ENCODE results near the gene RBP4. TPM values are rescaled to one million over a fixed set of nuclear protein-coding genes. Genes with fewer than 3 reads are reported as not detected.
A peak's percentile ranks its signal among the peaks of the same experiment; 100 is the strongest.

The RBP4 gene
- total and polyA plus RNA-seq, 8 donors, result 7.4 to 186 (median 21.8) TPM

DNA sequence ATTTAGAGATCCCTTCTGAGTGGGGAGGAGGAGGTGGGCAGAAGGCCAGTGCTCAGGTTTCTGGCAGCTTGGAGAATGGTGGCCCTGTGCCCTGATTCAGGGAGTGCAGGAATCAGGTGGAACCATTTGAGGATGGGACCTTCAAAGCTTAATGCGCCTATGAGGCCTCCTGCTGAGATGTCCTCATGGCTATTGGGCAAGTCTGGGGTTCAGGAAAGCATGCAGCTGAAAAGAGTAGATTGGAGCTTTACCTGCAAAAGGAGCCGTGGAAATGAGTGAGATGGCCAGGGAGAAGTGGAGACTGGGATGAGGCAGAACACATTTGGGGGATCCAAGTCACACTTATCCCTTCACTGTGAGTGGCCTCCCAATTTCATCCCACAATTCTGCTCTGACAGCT, 28.4 kb downstream of the RBP4 start:
- 63 to 73% methylated on average over 2 of the region's 2 CpGs for WGBS, 2 donors
- Histone ChIP-seq H3K27ac (peak overlapping the region; percentile 23 to 46 (median 36)), H3K4me1 (no peaks in the 10 kb centered on the region), H3K9me3 (no peaks in the 10 kb centered on the region), H3K36me3 (no peaks in the 10 kb centered on the region), H3K4me3 (no peak overlapping the region), H3K27me3 (peaks cover 0 to 1% (median 0%) of the 10 kb centered on the region in 4 donors)
- no peak for FAIRE-seq
- peak in 1 of 4 donors; percentile 15 for ATAC-seq
- DNase-seq, result peak in 1 of 6 donors; percentile 24
- TF ChIP-seq, protein P1, sequence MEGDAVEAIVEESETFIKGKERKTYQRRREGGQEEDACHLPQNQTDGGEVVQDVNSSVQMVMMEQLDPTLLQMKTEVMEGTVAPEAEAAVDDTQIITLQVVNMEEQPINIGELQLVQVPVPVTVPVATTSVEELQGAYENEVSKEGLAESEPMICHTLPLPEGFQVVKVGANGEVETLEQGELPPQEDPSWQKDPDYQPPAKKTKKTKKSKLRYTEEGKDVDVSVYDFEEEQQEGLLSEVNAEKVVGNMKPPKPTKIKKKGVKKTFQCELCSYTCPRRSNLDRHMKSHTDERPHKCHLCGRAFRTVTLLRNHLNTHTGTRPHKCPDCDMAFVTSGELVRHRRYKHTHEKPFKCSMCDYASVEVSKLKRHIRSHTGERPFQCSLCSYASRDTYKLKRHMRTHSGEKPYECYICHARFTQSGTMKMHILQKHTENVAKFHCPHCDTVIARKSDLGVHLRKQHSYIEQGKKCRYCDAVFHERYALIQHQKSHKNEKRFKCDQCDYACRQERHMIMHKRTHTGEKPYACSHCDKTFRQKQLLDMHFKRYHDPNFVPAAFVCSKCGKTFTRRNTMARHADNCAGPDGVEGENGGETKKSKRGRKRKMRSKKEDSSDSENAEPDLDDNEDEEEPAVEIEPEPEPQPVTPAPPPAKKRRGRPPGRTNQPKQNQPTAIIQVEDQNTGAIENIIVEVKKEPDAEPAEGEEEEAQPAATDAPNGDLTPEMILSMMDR (IDR thresholded peaks at IDR 0.05), result no peak
- intact Hi-C loops (cut with DNase I), result no loop called here

DNA sequence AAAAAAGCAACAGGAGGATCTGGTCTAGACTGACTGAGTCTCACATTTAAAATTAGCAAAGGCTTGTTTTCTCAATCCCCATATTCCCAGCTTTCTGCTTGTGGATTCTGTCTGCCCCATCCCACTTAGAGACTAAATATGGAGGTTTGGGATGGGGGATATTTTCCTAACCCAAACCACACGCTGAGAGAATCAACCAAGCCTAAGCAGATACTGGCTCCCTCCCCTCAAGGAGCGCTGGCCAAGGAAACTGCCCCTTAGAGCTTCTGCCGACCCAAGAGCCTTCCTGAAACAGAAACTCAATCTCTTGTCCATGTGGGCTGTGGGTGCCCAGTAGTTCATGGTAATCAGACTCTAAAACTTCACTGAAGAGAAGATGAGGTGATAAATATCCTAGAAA, 30.7 kb downstream of the RBP4 start:
- peaks cover 0 to 12% (median 2%) of the 10 kb centered on the region in 4 donors for H3K27me3 ChIP-seq
- H3K27ac ChIP-seq, result no peak overlapping the region
- H3K4me3 ChIP-seq, result no peak overlapping the region
- no peaks in the 10 kb centered on the region for H3K36me3 ChIP-seq
- WGBS, 2 donors, result 47 to 61% methylated on average over 3 of the region's 3 CpGs
- TF ChIP-seq, protein P1 (IDR thresholded peaks at IDR 0.05), result no peak
- DNase-seq, result no peak
- no peak for FAIRE-seq
- intact Hi-C loops (cut with DNase I), result no loop called here
- ATAC-seq, result no peak
- H3K4me1 ChIP-seq, result peaks cover 0 to 5% (median 0%) of the 10 kb centered on the region in 3 donors
- H3K9me3 ChIP-seq, result no peaks in the 10 kb centered on the region

DNA sequence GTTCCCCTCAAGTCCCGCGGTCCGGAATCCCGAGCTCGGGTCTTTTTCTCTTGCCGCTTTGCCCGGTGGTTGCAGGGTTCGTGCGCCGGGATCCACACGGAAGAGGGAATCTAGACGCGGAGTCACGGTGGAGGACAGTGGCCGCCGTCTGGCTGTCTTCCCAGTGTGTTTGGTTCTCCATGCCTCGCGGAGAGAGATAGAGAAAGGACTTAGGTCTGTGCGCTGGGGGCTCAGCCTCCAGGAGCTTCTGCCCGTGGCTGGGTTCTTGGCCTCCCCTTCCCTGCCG, 33.0 kb downstream of the RBP4 start:
- WGBS, 2 donors, result 10 to 11% methylated on average over 21 of the region's 21 CpGs
- ATAC-seq (peak in 1 of 4 donors; percentile 12), DNase-seq (no peak), FAIRE-seq (no peak)
- H3K9me3 ChIP-seq, result no peaks in the 10 kb centered on the region
- TF ChIP-seq, protein P1 (IDR thresholded peaks at IDR 0.05), result no peak
- H3K36me3 ChIP-seq, result no peaks in the 10 kb centered on the region
- intact Hi-C loops (cut with DNase I), result no loop called here
- H3K27ac ChIP-seq, result no peak overlapping the region
- H3K4me1 ChIP-seq, result peaks cover 0 to 5% (median 0%) of the 10 kb centered on the region in 3 donors
- peaks cover 0 to 12% (median 2%) of the 10 kb centered on the region in 4 donors for H3K27me3 ChIP-seq
- H3K4me3 ChIP-seq, result peak overlapping the region in 1 of 4 donors; percentile 44

DNA sequence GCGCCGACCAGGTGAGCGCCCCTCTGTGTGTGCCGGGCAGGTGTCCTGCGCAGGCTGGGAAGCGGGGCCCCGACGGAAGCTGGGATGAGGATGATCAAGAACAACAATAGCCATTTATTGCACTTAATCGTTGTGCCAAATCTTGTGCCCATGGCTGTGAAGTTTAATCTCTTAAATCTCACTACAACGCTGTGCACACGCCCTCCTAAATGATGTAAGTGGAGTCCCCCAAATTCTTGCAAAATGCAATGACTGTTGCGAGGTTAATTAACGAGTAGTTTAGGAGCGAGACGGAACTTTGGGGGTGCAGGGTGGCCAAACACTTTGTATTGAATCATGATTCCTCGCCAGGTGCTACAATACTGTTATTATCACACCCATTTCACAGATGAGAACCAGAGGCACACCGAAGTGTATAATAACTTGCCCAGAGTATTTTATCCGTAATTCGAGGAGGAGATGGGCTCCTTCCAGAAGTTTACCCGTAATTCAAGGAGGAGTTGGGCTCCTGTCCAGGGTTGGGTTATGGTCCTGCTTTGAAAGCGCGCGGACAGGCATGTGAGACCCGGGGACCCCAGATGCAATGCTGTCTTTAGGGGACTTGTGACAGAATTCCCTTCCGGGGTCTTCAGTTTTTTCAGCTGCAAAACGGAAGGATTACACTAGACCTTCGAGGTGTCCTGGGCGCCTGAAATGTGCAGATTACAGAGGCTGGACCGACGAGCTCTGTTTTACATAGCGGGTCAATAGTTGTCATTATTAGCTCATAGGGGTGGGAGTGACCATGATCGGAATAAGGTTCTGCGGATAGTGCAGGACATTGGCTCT, 33.5 kb downstream of the RBP4 start:
- WGBS, 2 donors, result 8 to 9% methylated on average over 33 of the region's 33 CpGs
- intact Hi-C loops (cut with DNase I), result no loop called here
- Histone ChIP-seq H3K27me3 (peaks cover 0 to 12% (median 2%) of the 10 kb centered on the region in 4 donors), H3K4me1 (peaks cover 0 to 5% (median 0%) of the 10 kb centered on the region in 3 donors), H3K36me3 (no peaks in the 10 kb centered on the region), H3K27ac (no peak overlapping the region), H3K4me3 (peak overlapping the region in 3 of 4 donors; percentile 9 to 44 (median 27)), H3K9me3 (no peaks in the 10 kb centered on the region)
- ATAC-seq (no peak), FAIRE-seq (no peak), DNase-seq (no peak)
- TF ChIP-seq, protein P1 (IDR thresholded peaks at IDR 0.05), result no peak
